Skeletal muscle tissue (tissue), 4 donors: Measurements from ENCODE around the gene SEC16A. TPM values are rescaled to one million over a fixed set of nuclear protein-coding genes. Genes with fewer than 3 reads are reported as not detected.

ENCODE experiments used
- H3K27ac ChIP-seq: one replicate; pipeline ENCODE4 v1.7.0; 2013; ENCODE audit warnings: mild to moderate bottlenecking, low read depth, low read length, inconsistent platforms
- H3K27me3 ChIP-seq, 3 donors: one replicate each; pipeline ENCODE4 v1.7.0; 2013; ENCODE audit warnings: low read length in 3 of 3; ENCODE audit not compliant: control insufficient read depth in 3 of 3, insufficient read depth in 3 of 3
- H3K36me3 ChIP-seq, 3 donors: one replicate each; pipeline ENCODE4 v1.7.0; 2013; ENCODE audit warnings: low read length in 3 of 3; ENCODE audit not compliant: control insufficient read depth in 3 of 3, insufficient read depth in 3 of 3
- H3K4me1 ChIP-seq, 3 donors: one replicate each; pipeline ENCODE4 v1.7.0; 2013; ENCODE audit warnings: low read length in 3 of 3, mild to moderate bottlenecking in 3 of 3; ENCODE audit not compliant: control insufficient read depth in 3 of 3, insufficient read depth in 3 of 3
- H3K4me3 ChIP-seq, 3 donors: one replicate each; pipeline ENCODE4 v1.7.0; 2013; ENCODE audit warnings: low read length in 3 of 3
- H3K9ac ChIP-seq, 3 donors: one replicate each; pipeline ENCODE4 v1.7.0; 2013; ENCODE audit warnings: low read length in 3 of 3, mild to moderate bottlenecking in 3 of 3, moderate library complexity in 2 of 3, low read depth in 1 of 3
- H3K9me3 ChIP-seq, 3 donors: one replicate each; pipeline ENCODE4 v1.7.0; 2013; ENCODE audit warnings: low read length in 3 of 3; ENCODE audit not compliant: control insufficient read depth in 3 of 3
- total RNA-seq: library from RNA; depleted of rRNA; stranded (reverse); fragments of >200 nt; gene quantifications from one replicate; pipeline ENCODE4 v1.2.3, GENCODE V29; 2014
- donor health status: Osteomylitis.

Gene SEC16A
- total RNA-seq, 1 donor from 2014 or later, result 14.1 TPM

DNA sequence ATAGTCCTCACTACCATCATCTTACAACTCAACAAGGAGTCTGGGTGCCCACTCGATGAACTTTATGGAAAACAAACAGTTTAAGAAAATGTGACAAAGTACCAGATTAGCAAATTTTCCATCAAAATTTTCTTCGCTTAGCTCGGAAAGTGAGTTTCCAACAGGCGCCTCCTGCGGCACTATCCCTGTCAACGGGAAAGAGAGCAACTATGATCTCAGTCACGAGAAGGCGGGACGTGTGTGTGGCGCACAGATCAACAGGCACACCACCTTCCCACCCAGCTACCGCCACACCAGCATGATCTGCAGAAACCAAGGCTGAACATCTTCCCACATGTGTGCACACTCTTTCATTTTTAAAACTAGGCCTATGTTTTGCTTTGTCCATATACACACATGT is 29.5 kb downstream of the SEC16A start:
- H3K9me3 ChIP-seq, result no peaks in the 10 kb centered on the region
- H3K27me3 ChIP-seq, result no peaks in the 10 kb centered on the region
- H3K27ac ChIP-seq, result no peak overlapping the region
- H3K4me3 ChIP-seq, result no peak overlapping the region
- no peaks in the 10 kb centered on the region for H3K4me1 ChIP-seq
- peaks cover 68 to 80% (median 76%) of the 10 kb centered on the region in 3 donors for H3K36me3 ChIP-seq
- no peak overlapping the region for H3K9ac ChIP-seq

DNA sequence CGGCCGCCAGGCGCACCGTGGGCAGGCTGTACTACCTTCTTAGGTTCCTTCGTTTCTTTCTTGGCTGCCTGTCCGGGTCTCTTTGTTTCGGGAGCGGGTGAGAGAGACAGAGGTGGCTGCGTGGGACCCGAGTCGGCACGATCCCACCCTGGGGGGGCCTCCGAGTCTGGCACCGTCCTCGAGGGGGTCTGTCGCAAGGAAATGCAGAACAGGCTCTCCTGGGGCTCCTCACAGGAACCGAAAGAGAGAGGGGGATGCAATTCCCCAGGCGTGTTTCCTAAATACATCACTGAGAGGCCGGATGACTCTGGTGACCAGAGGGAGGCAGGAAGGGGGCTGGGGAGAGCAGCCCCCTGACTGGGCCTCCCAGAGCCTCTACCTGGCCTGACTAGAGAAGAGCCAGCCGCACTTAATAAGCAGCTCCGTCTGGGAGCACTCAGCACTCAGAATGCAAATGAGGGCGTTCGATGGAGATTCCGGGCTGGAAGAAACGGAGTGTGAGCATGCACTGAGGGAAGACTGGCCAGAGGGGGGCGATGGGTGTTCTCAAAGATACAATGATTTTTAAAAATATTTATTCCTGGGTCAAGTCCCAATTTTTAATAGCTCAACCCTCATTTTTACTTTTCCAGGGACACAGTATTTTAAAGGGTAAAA is 31.5 kb downstream of the SEC16A start:
- H3K27me3 ChIP-seq, result no peaks in the 10 kb centered on the region
- H3K9me3 ChIP-seq, result no peaks in the 10 kb centered on the region
- peaks cover 73 to 81% (median 77%) of the 10 kb centered on the region in 3 donors for H3K36me3 ChIP-seq

DNA sequence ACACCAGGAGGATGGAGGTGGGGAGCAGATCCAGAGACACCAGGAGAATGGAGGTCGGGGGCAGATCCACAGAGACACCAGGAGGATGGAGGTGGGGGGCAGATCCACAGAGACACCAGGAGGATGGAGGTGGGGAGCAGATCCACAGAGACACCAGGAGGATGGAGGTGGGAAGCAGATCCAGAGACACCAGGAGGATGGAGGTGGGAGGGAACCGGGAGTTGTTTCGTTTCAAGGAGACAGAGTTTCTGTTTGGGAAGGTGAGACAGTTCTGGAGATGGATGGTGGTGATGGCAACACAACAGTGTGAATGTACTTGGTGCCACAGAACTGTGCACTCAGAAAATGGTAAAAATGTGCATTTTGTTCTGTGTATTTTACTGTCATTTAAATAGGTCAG is 34.2 kb downstream of the SEC16A start:
- Histone ChIP-seq H3K4me3 (no peak overlapping the region), H3K4me1 (no peaks in the 10 kb centered on the region), H3K36me3 (peaks cover 58 to 71% (median 68%) of the 10 kb centered on the region in 3 donors), H3K9ac (no peak overlapping the region), H3K9me3 (no peaks in the 10 kb centered on the region), H3K27ac (no peak overlapping the region), H3K27me3 (no peaks in the 10 kb centered on the region)

More for the DNA sequence above, 31.5 kb downstream of the SEC16A start:
- H3K27ac ChIP-seq, result no peak overlapping the region
- H3K4me3 ChIP-seq, result no peak overlapping the region
- no peaks in the 10 kb centered on the region for H3K4me1 ChIP-seq
- no peak overlapping the region for H3K9ac ChIP-seq

DNA sequence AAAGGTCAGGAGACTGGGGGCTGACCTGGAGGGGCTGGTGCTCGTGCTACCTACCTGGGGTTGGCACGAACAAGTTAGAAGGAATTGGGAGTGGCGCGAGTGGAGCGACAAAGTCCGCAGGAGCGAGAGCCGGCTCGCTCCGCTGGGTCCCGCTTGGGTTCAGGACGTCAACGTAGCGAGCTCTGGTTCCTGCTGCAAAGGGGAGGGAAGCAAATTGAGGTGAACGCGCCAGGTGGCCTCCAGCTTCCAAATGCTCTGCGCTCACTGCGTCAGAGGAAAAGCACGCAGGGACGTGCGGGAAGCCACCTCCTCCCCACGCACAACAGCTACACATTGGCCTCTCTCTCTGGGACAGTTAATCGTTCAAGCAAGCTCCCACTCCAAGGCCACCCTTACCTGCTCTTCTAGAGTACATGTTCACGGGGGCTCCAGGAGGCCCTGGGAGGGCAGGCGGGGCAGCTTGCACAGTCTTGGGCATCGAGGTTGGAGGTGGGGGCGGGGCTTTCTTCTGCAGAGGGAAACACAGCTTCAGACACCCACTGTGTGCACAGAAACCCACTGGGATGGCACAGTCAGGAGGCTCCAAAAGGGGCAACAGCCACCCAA is 35.6 kb downstream of the SEC16A start:
- Histone ChIP-seq H3K36me3 (peaks cover 62 to 78% (median 76%) of the 10 kb centered on the region in 3 donors), H3K27me3 (no peaks in the 10 kb centered on the region), H3K9me3 (no peaks in the 10 kb centered on the region), H3K27ac (no peak overlapping the region), H3K4me3 (no peak overlapping the region), H3K4me1 (no peaks in the 10 kb centered on the region), H3K9ac (no peak overlapping the region)

- H3K9me3 ChIP-seq, result no peaks in the 10 kb centered on the region
- peaks cover 67 to 79% (median 79%) of the 10 kb centered on the region in 3 donors for H3K36me3 ChIP-seq
Measured at GRCh38 chr9:136445799-136446198, 37.0 kb downstream of the SEC16A start.

GRCh38 chr9:136444102-136444501 is 38.7 kb downstream of the SEC16A start:
- Histone ChIP-seq H3K36me3 (peaks cover 59 to 68% (median 68%) of the 10 kb centered on the region in 3 donors), H3K9ac (no peak overlapping the region), H3K4me3 (no peak overlapping the region), H3K4me1 (peaks cover 4 to 10% (median 8%) of the 10 kb centered on the region in 3 donors), H3K9me3 (no peaks in the 10 kb centered on the region), H3K27ac (no peak overlapping the region), H3K27me3 (no peaks in the 10 kb centered on the region)

More at GRCh38 chr9:136445799-136446198, 37.0 kb downstream of the SEC16A start:
- Histone ChIP-seq H3K9ac (no peak overlapping the region), H3K27ac (no peak overlapping the region), H3K4me1 (peaks cover 0 to under 1% (median 0%) of the 10 kb centered on the region in 3 donors), H3K27me3 (no peaks in the 10 kb centered on the region), H3K4me3 (no peak overlapping the region)

DNA sequence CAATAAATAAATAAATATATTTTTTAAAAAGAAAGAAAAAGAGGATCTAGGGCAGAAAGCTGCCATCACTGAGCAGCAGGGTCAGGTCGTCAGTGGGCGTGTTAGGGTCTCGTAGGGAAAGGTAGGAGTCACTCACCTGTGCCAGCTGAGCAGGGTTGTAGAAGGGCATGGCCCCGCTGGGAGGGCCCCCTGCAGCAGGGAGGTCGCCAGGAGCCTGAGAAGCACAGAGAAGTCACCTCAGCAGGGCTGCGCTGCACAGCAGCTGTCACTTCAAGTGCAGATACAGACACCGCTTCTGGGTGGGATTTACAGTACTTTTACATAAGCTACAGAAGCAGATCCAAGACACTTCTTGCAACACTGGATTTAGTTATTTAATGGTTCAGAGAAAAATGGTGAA is 39.2 kb downstream of the SEC16A start:
- peaks cover 58 to 64% (median 64%) of the 10 kb centered on the region in 3 donors for H3K36me3 ChIP-seq
- no peak overlapping the region for H3K27ac ChIP-seq
- H3K9ac ChIP-seq, result no peak overlapping the region
- no peak overlapping the region for H3K4me3 ChIP-seq
- H3K4me1 ChIP-seq, result peaks cover 4 to 15% (median 9%) of the 10 kb centered on the region in 3 donors
- H3K27me3 ChIP-seq, result no peaks in the 10 kb centered on the region
- H3K9me3 ChIP-seq, result no peaks in the 10 kb centered on the region

- Histone ChIP-seq H3K4me1 (peaks cover 6 to 21% (median 15%) of the 10 kb centered on the region in 3 donors), H3K27ac (no peak overlapping the region), H3K36me3 (peaks cover 52 to 60% (median 58%) of the 10 kb centered on the region in 3 donors), H3K4me3 (no peak overlapping the region), H3K9ac (no peak overlapping the region), H3K9me3 (no peaks in the 10 kb centered on the region), H3K27me3 (no peaks in the 10 kb centered on the region)
Measured at GRCh38 chr9:136443087-136443486, 39.8 kb downstream of the SEC16A start.

DNA sequence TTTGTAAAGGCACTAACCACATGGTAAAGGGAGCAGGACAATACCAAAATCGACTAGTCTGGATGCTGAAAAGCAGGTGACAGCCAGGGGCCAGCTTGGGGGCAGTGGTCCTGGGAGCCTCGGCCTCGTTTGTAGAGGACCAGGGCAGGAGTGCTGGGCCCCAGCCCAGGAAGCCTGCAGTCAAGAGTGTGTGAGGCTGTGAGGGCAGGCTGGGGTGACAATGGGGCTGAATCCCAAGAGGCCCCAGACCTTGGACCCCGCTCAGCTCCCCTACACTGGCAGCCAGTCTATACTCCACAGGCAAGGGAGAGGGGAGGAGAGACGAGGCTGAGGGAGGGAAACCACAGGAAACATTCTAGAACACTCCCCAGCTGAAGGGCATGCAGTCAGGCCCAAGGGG is 40.6 kb downstream of the SEC16A start:
- Histone ChIP-seq H3K9me3 (no peaks in the 10 kb centered on the region), H3K4me1 (peaks cover 15 to 29% (median 24%) of the 10 kb centered on the region in 3 donors), H3K27me3 (no peaks in the 10 kb centered on the region), H3K9ac (no peak overlapping the region), H3K36me3 (peaks cover 49 to 53% (median 51%) of the 10 kb centered on the region in 3 donors), H3K4me3 (no peak overlapping the region), H3K27ac (no peak overlapping the region)

DNA sequence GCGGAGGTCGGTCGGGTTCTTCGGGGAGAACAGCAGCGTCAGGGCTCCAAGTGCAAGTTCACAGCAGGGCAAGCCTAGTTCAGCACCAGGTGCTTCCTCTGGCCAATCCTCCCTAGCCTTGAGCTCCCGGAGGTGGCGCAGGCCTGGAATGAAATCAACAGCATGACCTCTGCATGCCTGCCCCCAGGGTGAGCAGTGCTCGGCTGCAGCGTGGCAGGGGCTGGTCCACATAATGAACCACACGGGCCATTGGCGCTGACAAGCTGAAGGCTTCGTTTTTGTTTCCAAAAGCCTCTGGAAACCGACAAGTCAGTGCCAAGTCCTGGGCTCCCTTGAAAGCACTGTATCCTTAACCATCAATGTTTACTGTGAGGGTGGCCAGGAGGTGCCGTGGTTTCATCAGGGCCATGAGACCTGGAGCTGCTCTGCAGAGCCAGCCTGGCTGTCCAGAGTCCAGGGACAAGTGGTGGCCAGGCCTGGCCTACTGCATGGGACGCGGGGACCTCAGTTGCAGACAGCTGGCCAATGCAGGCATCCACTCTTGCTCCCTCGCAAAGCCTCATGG is 41.1 kb downstream of the SEC16A start:
- Histone ChIP-seq H3K4me3 (no peak overlapping the region), H3K9me3 (no peaks in the 10 kb centered on the region), H3K9ac (no peak overlapping the region), H3K4me1 (peaks cover 19 to 34% (median 28%) of the 10 kb centered on the region in 3 donors), H3K27ac (no peak overlapping the region), H3K36me3 (peaks cover 46 to 48% (median 48%) of the 10 kb centered on the region in 3 donors), H3K27me3 (no peaks in the 10 kb centered on the region)
